Measurements from ENCODE around the gene BRME1. TPM values are rescaled to one million over a fixed set of nuclear protein-coding genes. Genes with fewer than 3 reads are reported as not detected.

Gene BRME1
- total RNA-seq, 6 experiments from 2014 or later = 0.34 to 3.7 (median 1.2) TPM

DNA sequence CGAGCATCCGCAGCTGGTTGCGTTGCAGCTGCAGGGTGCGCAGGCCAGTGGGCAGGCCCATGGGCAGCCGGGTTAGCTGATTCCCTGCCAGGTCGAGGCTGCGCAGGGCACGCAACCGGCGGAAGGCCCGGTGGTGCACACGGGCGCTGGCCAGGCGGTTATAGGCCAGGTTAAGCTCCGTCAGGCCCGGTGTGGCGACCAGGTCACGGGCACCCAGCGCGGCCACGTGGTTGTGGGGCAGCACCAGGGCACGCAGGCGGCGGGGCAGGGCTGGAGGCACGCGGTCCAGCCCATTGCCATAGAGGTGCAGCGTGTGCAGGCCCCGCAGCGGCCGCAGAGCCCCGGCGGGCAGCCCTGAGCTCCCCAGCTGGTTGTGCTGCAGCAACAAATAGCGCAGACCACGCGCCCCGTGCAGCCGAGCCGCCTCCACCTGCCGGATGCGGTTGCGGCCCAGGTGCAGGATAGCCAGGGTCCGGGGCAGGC lies 27.0 kb upstream of the BRME1 start:
- Histone ChIP-seq H3K36me3 (no peaks in the 10 kb centered on the region), H3K27ac (no peak overlapping the region), H3K9me3 (no peaks in the 10 kb centered on the region), H3K4me3 (no peak overlapping the region), H3K4me1 (no peaks in the 10 kb centered on the region), H3K27me3 (no peaks in the 10 kb centered on the region)
- no peak for DNase-seq
- TF ChIP-seq POLR2A (IDR thresholded peaks at IDR 0.05) = no peak
- no peak for ATAC-seq
- intact Hi-C loops (cut with DNase I) = no loop called here
- 86% methylated on average over 8 of the region's 42 CpGs for WGBS (ENCODE audit: insufficient coverage, low coverage, low lambda C conversion rate, missing lambda C conversion rate)

GRCh38 chr19:13932149-13932637 lies 26.3 kb upstream of the BRME1 start:
- DNase-seq (no peak), ATAC-seq (no peak)
- Histone ChIP-seq H3K4me3 (no peak overlapping the region), H3K9me3 (no peaks in the 10 kb centered on the region), H3K4me1 (no peaks in the 10 kb centered on the region), H3K36me3 (peaks cover 0 to 2% (median 0%) of the 10 kb centered on the region in 4 donors), H3K27me3 (no peaks in the 10 kb centered on the region), H3K27ac (no peak overlapping the region)
- TF ChIP-seq, protein P1, sequence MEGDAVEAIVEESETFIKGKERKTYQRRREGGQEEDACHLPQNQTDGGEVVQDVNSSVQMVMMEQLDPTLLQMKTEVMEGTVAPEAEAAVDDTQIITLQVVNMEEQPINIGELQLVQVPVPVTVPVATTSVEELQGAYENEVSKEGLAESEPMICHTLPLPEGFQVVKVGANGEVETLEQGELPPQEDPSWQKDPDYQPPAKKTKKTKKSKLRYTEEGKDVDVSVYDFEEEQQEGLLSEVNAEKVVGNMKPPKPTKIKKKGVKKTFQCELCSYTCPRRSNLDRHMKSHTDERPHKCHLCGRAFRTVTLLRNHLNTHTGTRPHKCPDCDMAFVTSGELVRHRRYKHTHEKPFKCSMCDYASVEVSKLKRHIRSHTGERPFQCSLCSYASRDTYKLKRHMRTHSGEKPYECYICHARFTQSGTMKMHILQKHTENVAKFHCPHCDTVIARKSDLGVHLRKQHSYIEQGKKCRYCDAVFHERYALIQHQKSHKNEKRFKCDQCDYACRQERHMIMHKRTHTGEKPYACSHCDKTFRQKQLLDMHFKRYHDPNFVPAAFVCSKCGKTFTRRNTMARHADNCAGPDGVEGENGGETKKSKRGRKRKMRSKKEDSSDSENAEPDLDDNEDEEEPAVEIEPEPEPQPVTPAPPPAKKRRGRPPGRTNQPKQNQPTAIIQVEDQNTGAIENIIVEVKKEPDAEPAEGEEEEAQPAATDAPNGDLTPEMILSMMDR (IDR thresholded peaks at IDR 0.05) = no peak
- no peak for TF ChIP-seq POLR2A (IDR thresholded peaks at IDR 0.05)
- intact Hi-C loops (cut with DNase I) = no loop called here
- 89% methylated on average over 6 of the region's 6 CpGs for WGBS (ENCODE audit: insufficient coverage, low coverage, low lambda C conversion rate, missing lambda C conversion rate)

GRCh38 chr19:13931391-13932148 lies 25.7 kb upstream of the BRME1 start:
- no peaks in the 10 kb centered on the region for H3K9me3 ChIP-seq
- intact Hi-C loops (cut with DNase I) = no loop called here
- H3K27me3 ChIP-seq = no peaks in the 10 kb centered on the region
- H3K4me1 ChIP-seq = no peaks in the 10 kb centered on the region
- H3K36me3 ChIP-seq = peaks cover 0 to 8% (median 0%) of the 10 kb centered on the region in 4 donors
- no peak overlapping the region for H3K4me3 ChIP-seq
- no peak for TF ChIP-seq POLR2A (IDR thresholded peaks at IDR 0.05)
- TF ChIP-seq, protein P1 (IDR thresholded peaks at IDR 0.05) = no peak
- no CpG with 5 or more reads among the region's 30 CpGs for WGBS (ENCODE audit: insufficient coverage, low coverage, low lambda C conversion rate, missing lambda C conversion rate)
- no peak overlapping the region for H3K27ac ChIP-seq
- ATAC-seq (peak in 1 of 4 donors; percentile 8), DNase-seq (no peak)

DNA sequence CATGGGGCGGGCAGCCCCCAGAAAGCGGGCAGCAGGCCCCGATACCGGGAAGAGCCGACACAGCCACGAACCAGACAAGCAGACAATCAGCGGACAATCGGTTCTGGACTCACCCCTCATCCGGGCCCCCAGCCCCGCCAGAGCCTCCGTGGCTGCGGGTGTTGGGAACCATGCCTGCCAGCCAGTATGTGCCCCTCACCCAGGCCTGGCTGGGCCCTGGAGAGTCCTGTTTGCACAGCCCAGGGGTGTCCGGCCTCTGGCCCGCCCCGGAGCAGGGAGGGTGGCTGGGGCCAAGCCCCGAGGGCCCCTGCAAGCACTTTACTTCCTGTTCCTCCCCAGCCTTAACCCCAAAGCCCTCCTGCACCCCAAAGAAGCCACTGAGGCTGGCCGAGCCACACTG lies 24.5 kb upstream of the BRME1 start:
- ATAC-seq (no peak), DNase-seq (no peak)
- TF ChIP-seq POLR2A (IDR thresholded peaks at IDR 0.05) = no peak
- TF ChIP-seq, protein P1 (IDR thresholded peaks at IDR 0.05) = no peak
- Histone ChIP-seq H3K9me3 (no peaks in the 10 kb centered on the region), H3K27me3 (no peaks in the 10 kb centered on the region), H3K4me3 (no peak overlapping the region), H3K27ac (no peak overlapping the region), H3K4me1 (no peaks in the 10 kb centered on the region), H3K36me3 (peaks cover 0 to 9% (median 0%) of the 10 kb centered on the region in 4 donors)
- intact Hi-C loops (cut with DNase I) = no loop called here
- WGBS (ENCODE audit: insufficient coverage, low coverage, low lambda C conversion rate, missing lambda C conversion rate) = no CpG with 5 or more reads among the region's 17 CpGs

- no peaks in the 10 kb centered on the region for H3K27me3 ChIP-seq
- ATAC-seq (no peak), DNase-seq (no peak)
- no peak overlapping the region for H3K27ac ChIP-seq
- H3K9me3 ChIP-seq = no peaks in the 10 kb centered on the region
- WGBS (ENCODE audit: insufficient coverage, low coverage, low lambda C conversion rate, missing lambda C conversion rate) = 79% methylated on average over 4 of the region's 17 CpGs
- peaks cover 0 to 10% (median 0%) of the 10 kb centered on the region in 4 donors for H3K36me3 ChIP-seq
- H3K4me3 ChIP-seq = no peak overlapping the region
- intact Hi-C loops (cut with DNase I) = no loop called here
- no peaks in the 10 kb centered on the region for H3K4me1 ChIP-seq
- TF ChIP-seq POLR2A (IDR thresholded peaks at IDR 0.05) = no peak
- TF ChIP-seq, protein P1 (IDR thresholded peaks at IDR 0.05) = no peak
Measured at GRCh38 chr19:13929956-13930355, 24.0 kb upstream of the BRME1 start.
